Measurements from ENCODE around the gene KCNK16.
"Not testable (repeated sequence)": the region's sequence is repeated elsewhere in the genome, so short reads cannot be mapped to it uniquely, and the experiment has no call there.

Gene KCNK16

DNA sequence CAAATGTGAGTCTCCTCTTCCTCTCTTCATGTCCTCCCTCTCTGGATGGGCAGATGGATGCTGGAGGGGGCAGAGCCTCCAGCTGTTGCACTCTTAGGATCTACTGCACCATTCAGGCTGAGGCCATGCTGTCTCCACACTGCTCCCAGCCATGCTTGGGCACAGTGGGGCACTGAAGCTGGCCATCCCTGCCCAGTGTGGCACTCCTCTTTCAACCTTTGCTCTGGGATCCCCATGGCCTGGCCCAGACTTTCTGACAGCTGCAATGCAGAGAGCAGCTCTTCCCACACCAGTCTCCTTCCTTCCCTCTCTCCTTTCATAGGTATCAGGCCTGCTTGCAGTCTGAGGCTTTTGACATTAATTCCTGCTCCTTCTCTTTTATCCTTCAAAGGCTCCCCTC is 17.6 kb downstream of the KCNK16 start:
- Mint-ChIP-seq H3K9me3 (no peaks in the 10 kb centered on the region), H3K4me3 (no peak overlapping the region), H3K27me3 (peaks cover under 1% of the 10 kb centered on the region), H3K36me3 (ENCODE audit: low read depth) (no peaks in the 10 kb centered on the region), H3K27ac (no peak overlapping the region), H3K4me1 (ENCODE audit: low read depth) (peaks cover 6% of the 10 kb centered on the region)
- DNase-seq: no peak

DNA sequence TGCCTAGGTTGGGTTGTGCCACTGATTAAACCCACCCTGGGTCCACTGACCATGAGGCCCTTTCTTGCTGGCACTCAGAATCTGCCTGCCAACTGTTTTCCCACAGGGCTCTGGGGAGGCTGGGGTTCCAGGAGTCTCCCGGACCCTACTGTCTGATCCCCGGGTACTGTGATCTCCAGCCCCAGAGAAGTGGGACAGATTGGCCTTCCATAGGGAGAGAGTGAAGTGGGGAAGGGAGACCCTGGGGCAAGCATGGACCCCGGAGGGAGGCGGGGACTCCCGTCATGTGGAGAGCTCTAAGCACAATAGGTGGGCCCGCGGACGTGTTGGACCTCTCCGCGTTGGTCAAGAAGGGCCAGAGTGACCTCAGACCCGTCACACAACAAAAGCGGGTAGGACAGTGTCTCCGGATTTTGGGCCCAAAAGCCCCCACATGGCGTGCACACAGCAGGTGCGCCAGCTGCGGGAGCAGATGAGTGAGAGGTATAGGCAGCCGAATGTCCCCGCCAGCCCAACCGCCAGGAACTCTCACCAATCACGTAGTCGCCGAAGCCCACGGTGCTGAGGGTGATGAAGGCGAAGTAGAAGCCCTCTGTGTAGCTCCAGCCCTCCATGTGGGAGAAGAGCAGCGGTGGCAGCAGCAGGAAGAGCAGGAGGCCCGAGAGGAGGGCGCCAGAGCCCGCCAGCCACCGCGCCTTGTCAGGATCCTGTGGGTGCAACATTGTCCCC is 18.9 kb downstream of the KCNK16 start:
- Mint-ChIP-seq H3K9me3 (no peaks in the 10 kb centered on the region), H3K4me3 (no peak overlapping the region), H3K27ac (no peak overlapping the region), H3K27me3 (no peaks in the 10 kb centered on the region), H3K4me1 (ENCODE audit: low read depth) (peaks cover 6% of the 10 kb centered on the region), H3K36me3 (ENCODE audit: low read depth) (no peaks in the 10 kb centered on the region)
- no peak for DNase-seq

DNA sequence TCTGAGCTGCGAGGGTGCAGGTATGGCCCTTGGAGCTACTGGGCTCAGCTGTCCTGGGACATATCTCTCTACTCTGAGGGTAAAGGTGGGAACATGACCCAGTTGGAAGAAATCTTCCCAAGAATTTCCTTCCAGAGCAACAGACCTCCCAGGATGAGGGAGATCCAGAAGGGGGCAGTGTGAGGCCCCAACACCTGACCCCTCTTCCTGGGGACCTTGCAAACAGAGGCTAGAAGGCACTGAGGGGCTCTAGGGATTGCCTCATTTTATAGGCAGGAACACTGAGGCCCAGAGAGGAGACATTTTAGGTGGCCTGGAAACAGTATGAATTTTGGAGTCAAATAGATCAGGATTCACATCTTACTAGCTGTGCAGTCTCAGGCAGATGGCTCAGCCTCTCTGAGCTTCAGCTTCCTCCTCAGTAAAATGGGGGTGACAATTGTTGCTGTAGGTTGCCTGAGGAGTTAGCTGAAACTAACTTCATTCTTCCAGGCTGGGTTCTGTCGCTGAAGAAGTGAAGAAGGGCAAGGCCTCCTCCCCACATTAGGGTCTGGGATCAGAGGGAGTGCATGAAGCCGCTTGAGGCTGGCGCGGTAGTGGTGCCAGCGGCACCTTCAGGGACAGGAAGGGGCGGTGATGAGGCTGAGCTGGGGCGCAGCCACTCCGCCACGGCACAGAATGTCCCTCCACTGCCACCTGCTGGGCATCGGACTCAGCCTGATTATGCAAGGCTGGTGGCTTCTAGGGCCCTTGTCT is 19.7 kb downstream of the KCNK16 start:
- no peaks in the 10 kb centered on the region for H3K27me3 Mint-ChIP-seq
- H3K4me1 Mint-ChIP-seq (ENCODE audit: low read depth): peaks cover 6% of the 10 kb centered on the region

DNA sequence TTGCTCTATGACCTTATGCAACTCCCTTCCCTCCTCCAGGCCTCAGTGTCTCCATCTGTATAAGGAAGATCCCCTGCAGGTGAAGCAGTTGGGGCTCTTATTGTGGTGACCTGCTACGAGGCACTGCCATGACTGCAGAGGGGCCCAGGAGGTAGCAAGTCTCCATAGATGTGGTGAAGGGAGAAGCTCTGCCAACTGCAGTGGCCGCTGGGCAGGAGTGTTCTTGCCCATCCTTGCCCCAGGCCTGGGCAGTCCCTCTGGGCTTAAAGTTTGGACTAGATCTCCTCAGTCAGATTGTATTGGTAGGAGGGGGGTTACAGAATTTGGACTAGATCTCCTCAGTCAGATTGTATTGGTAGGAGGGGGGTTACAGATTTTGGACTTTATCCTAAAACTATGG is 20.5 kb downstream of the KCNK16 start:
- H3K27ac Mint-ChIP-seq: no peak overlapping the region
- H3K9me3 Mint-ChIP-seq: no peaks in the 10 kb centered on the region
- H3K36me3 Mint-ChIP-seq (ENCODE audit: low read depth): no peaks in the 10 kb centered on the region
- no peaks in the 10 kb centered on the region for H3K27me3 Mint-ChIP-seq
- peaks cover 6% of the 10 kb centered on the region for H3K4me1 Mint-ChIP-seq (ENCODE audit: low read depth)
- no peak for DNase-seq
- H3K4me3 Mint-ChIP-seq: no peak overlapping the region

More for the DNA sequence above, 19.7 kb downstream of the KCNK16 start:
- DNase-seq: peak; percentile 93
- Mint-ChIP-seq H3K9me3 (no peaks in the 10 kb centered on the region), H3K36me3 (ENCODE audit: low read depth) (no peaks in the 10 kb centered on the region), H3K4me3 (peak overlapping the region; percentile 39), H3K27ac (peak overlapping the region; percentile 56)

DNA sequence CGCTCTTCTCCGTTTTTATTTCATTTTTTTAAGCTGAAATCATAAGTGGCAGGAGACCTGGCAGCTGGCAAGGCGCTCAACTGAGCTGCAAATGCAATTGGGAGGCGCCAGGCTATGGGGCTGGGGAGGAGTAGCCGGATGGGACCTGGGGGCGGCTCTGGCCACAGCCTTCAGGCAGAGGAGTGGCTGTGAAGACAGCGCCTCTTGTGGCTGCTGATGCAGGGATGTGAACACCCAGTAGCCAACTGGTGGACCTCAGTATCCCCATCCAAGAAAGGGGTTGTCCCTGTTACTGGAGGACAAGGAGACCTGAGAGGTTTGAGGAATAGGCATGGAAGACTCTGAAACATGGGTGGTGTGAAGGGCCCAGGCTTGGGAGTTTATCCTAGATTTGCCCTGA is 20.9 kb downstream of the KCNK16 start:
- Mint-ChIP-seq H3K9me3 (no peaks in the 10 kb centered on the region), H3K4me1 (ENCODE audit: low read depth) (peaks cover 6% of the 10 kb centered on the region), H3K36me3 (ENCODE audit: low read depth) (no peaks in the 10 kb centered on the region), H3K27me3 (no peaks in the 10 kb centered on the region), H3K4me3 (no peak overlapping the region), H3K27ac (no peak overlapping the region)
- no peak for DNase-seq

DNA sequence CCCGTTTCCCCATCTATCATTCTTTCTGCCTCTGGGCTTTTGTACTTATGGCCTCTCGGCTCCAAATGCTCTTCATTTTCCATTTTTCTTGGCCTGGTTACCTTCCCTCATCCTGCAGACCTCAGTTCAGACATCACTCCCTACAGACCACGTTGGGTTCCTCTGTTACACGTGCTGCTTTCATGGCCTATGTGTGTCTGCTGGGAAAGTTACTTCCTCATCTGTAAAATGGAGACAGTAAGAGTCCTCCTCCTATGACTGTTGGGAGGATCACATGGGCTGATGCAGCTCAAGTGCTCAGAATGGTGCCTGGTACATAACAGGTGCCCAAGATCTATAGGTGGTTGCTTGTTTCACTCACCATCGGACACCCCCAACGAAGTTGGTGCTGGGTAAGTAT is 21.8 kb downstream of the KCNK16 start:
- Mint-ChIP-seq H3K9me3 (no peaks in the 10 kb centered on the region), H3K36me3 (ENCODE audit: low read depth) (no peaks in the 10 kb centered on the region), H3K4me1 (ENCODE audit: low read depth) (peaks cover 6% of the 10 kb centered on the region), H3K27me3 (no peaks in the 10 kb centered on the region), H3K27ac (no peak overlapping the region), H3K4me3 (no peak overlapping the region)
- no peak for DNase-seq

DNA sequence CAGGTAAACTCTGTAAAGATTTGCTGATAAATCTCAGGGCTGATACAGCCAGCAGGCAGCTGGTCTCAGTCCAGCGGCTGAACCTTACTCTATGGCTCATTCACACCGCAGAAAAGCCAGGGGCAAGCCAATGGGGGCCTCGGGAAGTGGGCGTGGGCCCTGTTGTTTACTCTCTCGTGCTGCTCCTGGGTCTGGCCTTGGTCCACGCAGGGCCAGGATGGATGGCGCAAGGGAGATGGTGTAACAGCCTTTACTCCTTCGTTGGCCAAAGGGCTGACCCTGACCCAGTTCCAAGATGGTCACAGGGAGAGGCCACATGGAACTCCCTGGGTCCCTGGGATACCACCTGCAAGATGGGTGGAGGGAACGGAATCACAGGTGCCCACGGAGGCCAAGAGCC is 24.4 kb downstream of the KCNK16 start:
- no peak for DNase-seq
- no peaks in the 10 kb centered on the region for H3K9me3 Mint-ChIP-seq

DNA sequence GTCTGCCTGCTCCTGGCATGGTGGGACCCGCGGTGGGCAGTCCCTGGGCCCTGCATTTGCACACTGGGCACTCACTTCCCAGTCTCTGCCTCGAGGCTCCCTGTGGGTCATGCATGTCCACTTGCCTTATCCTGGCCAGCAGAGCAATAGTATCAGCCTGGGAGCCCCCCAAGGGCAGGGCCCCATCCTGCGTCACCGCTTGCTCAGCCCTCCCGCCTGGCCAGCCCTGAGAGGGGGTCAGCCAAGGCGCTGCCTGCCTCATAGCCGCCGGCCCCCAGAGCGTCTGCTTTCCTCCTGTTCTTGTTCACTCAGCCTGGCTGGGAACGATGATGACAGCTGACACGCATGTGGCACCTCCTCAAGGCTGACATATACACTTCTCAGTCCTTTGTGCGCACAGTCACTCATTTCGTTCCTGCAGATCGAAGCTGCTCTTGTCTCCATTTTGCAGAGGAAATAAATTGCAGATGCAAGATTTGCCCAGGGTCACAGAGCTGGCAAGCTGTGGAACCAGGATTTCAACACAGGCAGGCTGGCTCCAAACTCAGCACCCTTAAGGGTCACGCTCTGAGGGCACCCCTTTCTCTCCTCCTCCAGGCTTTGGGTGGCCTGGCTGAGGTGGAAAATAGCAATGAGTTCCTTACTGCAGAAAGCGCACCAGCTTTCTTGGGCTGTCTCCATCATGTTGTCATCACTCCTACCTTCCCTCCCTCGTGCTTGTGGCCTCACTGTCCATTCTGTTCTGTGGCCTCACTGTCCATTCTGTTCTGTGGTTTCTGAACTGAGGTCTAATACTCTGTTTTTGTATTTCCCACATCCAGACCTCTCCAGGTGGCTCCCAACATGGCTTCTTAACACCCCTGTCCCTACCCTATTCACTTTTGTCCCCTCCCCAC is 25.5 kb downstream of the KCNK16 start:
- DNase-seq: no peak
- no peak overlapping the region for H3K27ac Mint-ChIP-seq
- H3K36me3 Mint-ChIP-seq (ENCODE audit: low read depth): no peaks in the 10 kb centered on the region
- no peaks in the 10 kb centered on the region for H3K4me1 Mint-ChIP-seq (ENCODE audit: low read depth)
- no peak overlapping the region for H3K4me3 Mint-ChIP-seq
- no peaks in the 10 kb centered on the region for H3K27me3 Mint-ChIP-seq
- H3K9me3 Mint-ChIP-seq: no peaks in the 10 kb centered on the region

More for the DNA sequence above, 24.4 kb downstream of the KCNK16 start:
- Mint-ChIP-seq H3K36me3 (ENCODE audit: low read depth) (no peaks in the 10 kb centered on the region), H3K4me1 (ENCODE audit: low read depth) (peaks cover 5% of the 10 kb centered on the region), H3K27ac (no peak overlapping the region), H3K27me3 (no peaks in the 10 kb centered on the region), H3K4me3 (no peak overlapping the region)

DNA sequence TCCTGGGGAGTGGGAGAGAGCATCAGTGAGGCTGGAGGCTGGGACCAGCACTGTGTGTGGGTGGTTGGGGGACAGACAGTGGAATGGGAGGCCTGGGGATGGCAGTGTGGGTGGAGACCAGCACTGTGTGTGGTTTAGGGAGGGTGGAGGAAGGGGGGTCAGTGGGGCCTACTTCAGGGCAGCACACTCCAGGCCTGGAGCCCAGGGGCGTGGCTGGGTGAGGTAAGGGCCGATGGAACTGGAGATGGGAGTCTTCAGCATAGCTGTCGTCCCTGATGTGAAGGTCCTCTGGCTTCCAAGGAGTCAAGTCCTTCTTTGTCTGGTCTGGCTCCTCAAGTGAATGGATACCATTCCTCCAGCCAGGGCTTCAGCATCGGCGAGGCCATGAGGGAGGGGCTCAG is 26.9 kb downstream of the KCNK16 start:
- Mint-ChIP-seq H3K4me1 (ENCODE audit: low read depth) (no peaks in the 10 kb centered on the region), H3K27ac (no peak overlapping the region), H3K4me3 (no peak overlapping the region), H3K27me3 (no peaks in the 10 kb centered on the region), H3K9me3 (no peaks in the 10 kb centered on the region), H3K36me3 (ENCODE audit: low read depth) (no peaks in the 10 kb centered on the region)
- no peak for DNase-seq

DNA sequence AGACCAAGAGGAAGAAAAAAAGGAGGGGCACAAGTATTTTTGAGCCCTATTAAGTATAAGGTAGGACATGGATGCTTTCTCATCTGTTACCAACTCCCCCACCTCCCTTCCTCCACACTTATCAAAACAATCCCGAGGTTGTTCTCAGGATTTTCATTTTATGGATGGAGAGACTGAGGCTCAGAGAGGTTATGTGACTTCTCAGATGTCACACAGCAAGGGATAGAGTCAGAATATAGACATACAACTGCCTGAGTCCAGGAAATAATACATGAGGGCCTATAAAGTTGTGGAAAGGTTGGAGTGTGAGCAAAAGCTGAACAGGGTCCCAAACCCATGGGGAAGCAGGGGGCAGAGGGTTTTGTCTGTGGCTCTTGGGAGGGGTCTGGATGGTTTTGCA is 27.6 kb downstream of the KCNK16 start:
- Mint-ChIP-seq H3K4me1 (ENCODE audit: low read depth) (no peaks in the 10 kb centered on the region), H3K36me3 (ENCODE audit: low read depth) (no peaks in the 10 kb centered on the region), H3K27me3 (no peaks in the 10 kb centered on the region), H3K9me3 (no peaks in the 10 kb centered on the region), H3K27ac (no peak overlapping the region), H3K4me3 (no peak overlapping the region)
- DNase-seq: no peak

DNA sequence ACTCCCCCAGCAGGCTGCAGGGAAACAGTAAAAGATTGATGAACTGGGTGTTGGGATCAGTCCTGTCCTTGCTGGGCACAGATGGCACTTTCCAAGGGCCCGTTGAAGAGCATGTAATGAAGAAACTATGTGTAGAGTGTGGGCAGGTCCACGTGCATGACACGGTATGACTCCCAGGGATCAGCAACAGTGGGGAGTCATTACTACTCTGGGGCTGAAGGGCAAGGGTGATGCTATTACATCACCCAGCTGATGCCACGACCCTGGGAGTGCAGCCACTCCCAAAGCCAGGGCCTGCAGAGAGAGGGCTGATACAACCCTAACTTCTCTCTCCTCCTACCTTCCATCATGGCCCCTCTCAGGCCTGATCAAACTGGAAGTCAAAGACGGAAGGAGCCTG is 28.4 kb downstream of the KCNK16 start:
- no peaks in the 10 kb centered on the region for H3K27me3 Mint-ChIP-seq
- H3K36me3 Mint-ChIP-seq (ENCODE audit: low read depth): no peaks in the 10 kb centered on the region
- no peak for DNase-seq
- H3K9me3 Mint-ChIP-seq: no peaks in the 10 kb centered on the region
- no peaks in the 10 kb centered on the region for H3K4me1 Mint-ChIP-seq (ENCODE audit: low read depth)
- H3K4me3 Mint-ChIP-seq: no peak overlapping the region
- H3K27ac Mint-ChIP-seq: no peak overlapping the region

DNA sequence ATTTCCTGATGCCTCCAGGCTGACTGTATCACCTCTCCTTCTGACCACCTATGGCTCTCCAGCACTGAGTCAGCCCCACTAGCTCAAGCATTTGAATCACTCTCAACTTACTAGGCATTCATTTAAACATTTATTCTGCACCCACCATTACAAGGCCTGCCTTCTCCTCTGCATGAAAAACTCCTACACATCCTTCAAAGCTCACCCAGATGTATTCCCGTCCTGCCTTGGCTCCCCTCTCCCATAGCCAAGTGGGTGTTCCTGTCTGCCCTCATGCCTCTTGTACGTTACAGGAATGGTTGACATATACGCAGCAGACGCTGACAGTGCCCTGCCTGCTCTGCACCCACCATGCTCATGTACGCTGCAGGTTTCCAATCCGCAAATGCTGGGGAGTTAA is 29.9 kb downstream of the KCNK16 start:
- Mint-ChIP-seq H3K4me1 (ENCODE audit: low read depth) (no peaks in the 10 kb centered on the region), H3K27me3 (no peaks in the 10 kb centered on the region), H3K9me3 (no peaks in the 10 kb centered on the region), H3K36me3 (ENCODE audit: low read depth) (no peaks in the 10 kb centered on the region), H3K27ac (no peak overlapping the region), H3K4me3 (no peak overlapping the region)
- no peak for DNase-seq

DNA sequence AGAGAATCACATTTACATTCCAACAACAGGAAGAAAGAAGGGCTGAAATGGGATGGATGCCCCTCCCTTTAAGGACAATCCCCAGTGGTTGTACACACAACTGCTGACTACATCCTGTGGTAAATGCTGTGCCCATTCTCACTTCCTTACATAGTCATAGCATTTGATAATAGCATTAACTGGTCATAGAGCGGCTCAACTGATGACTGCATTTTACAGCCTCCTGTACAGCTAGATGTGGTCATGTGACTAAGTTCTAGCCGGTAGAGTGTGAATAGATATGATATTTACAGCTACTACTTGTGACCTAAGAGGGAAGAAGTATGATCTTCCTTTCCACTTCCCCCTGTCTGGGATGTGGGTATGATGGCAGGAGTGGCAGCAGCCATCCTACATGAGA is 33.0 kb downstream of the KCNK16 start:
- no peak for DNase-seq
- Mint-ChIP-seq H3K36me3 (ENCODE audit: low read depth) (no peaks in the 10 kb centered on the region), H3K4me1 (ENCODE audit: low read depth) (no peaks in the 10 kb centered on the region), H3K27me3 (no peaks in the 10 kb centered on the region), H3K4me3 (no peak overlapping the region), H3K9me3 (no peaks in the 10 kb centered on the region), H3K27ac (no peak overlapping the region)

DNA sequence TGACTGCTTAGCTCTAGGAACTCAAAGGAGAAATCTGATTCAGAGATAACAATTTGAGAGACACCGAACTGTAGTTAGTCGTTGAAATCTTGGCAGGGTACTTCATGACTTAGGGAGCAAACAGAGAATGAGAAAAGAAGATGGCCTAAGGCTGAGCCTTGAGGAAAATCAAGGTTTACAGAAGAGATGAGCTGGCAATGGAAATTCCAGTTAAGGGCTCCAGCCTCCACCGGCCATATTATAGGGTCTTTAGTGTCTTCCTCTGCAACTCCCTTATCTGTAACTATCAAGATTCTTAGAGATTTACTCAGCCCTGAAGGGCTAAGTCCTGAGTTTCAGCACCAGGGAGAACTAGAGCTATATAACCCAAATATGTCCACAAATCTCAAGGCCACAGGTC is 34.9 kb downstream of the KCNK16 start:
- Mint-ChIP-seq H3K9me3 (no peaks in the 10 kb centered on the region), H3K36me3 (ENCODE audit: low read depth) (no peaks in the 10 kb centered on the region), H3K4me3 (no peak overlapping the region), H3K27me3 (no peaks in the 10 kb centered on the region), H3K4me1 (ENCODE audit: low read depth) (no peaks in the 10 kb centered on the region), H3K27ac (no peak overlapping the region)
- no peak for DNase-seq

DNA sequence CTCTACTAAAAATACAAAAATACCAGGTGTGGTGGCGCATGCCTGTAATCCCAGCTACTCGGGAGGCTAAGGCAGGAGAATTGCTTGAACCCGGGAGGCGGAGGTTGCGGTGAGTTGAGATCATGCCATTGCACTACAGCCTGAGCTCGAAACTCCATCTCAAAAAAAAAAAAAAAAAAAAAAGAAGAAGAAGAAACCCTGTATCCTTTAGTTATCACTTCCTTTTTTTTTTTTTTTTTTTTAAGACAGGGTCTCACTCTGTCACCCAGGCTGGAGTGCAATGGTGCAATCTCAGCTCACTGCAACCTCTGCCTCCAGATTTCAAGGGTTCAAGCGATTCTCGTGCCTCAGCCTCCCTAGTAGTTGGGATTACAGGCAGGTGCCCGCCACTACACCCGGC is 35.9 kb downstream of the KCNK16 start:
- not testable (repeated sequence) for H3K9me3 Mint-ChIP-seq; H3K4me3 Mint-ChIP-seq; H3K27ac Mint-ChIP-seq; DNase-seq; H3K4me1 Mint-ChIP-seq (ENCODE audit: low read depth); H3K27me3 Mint-ChIP-seq; H3K36me3 Mint-ChIP-seq (ENCODE audit: low read depth)
